PC-3 (cell line): ENCODE results near the gene CREB3L4.

Experiments
- CTCF ChIP-seq: fragments of 300-600 bp; sonication (generic); conservative IDR thresholded peaks from 2 replicates; pipeline ENCODE4 v1.5.1; 2017; ENCODE audit warnings: antibody characterized with exemption, low read depth, mild to moderate bottlenecking, low read length
- EZH2 ChIP-seq: fragments of 300-600 bp; sonication (generic); IDR thresholded peaks from one replicate; pipeline ENCODE4 v1.6.1; 2017; ENCODE audit warnings: antibody characterized with exemption, mild to moderate bottlenecking, low read length; ENCODE audit not compliant: unreplicated experiment
- EZH2phosphoT487 ChIP-seq: fragments of 300-600 bp; sonication (generic); IDR thresholded peaks from 2 replicates; pipeline ENCODE4 v1.6.1; 2018; ENCODE audit warnings: mild to moderate bottlenecking, antibody characterized with exemption, low read length, borderline replicate concordance

- TF ChIP-seq CTCF, result no peak
- TF ChIP-seq EZH2, result no peak
- TF ChIP-seq EZH2phosphoT487, result no peak
Measured at GRCh38 chr1:153973071-153973470, 5.4 kb downstream of the CREB3L4 start.
